Mammary epithelial cell (primary cell): ENCODE data around the gene SNAPIN.

Experiments used
- EZH2 ChIP-seq: IDR thresholded peaks from 2 replicates; pipeline ENCODE4 v1.6.1; 2012; ENCODE audit warnings: low read length, inconsistent platforms, borderline replicate concordance
- TF ChIP-seq, protein P1 (sequence below), 2 donors: IDR thresholded peaks in 1 of 2; conservative IDR thresholded peaks in 1 of 2; 2 replicates each; pipeline ENCODE4 v1.5.1; 2011 to 2012; ENCODE audit warnings: inconsistent platforms in 2 of 2, low read length in 2 of 2, mild to moderate bottlenecking in 2 of 2, control low read depth in 1 of 2, low read depth in 1 of 2; ENCODE audit not compliant: insufficient read depth in 1 of 2; ENCODE audit errors: extremely low read depth in 1 of 2

DNA sequence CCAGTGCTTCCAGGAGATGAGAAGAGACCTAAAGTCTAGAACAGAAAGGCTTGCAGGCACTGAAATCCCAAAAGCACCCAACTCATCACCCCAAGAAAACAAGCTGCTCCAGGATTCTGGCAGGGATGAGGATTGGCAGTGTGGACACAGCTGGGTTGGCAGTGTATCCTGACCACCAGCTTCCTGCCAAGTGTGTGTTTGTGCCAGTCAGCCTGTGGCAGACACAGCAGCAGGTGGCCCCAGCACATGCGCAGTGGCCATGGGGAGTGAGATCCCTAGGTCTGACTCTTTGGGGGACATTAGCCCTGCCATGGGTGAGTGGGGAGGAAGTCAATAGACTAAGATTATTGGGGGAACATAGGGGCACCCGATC, 8.7 kb upstream of the SNAPIN start:
- TF ChIP-seq, protein P1, sequence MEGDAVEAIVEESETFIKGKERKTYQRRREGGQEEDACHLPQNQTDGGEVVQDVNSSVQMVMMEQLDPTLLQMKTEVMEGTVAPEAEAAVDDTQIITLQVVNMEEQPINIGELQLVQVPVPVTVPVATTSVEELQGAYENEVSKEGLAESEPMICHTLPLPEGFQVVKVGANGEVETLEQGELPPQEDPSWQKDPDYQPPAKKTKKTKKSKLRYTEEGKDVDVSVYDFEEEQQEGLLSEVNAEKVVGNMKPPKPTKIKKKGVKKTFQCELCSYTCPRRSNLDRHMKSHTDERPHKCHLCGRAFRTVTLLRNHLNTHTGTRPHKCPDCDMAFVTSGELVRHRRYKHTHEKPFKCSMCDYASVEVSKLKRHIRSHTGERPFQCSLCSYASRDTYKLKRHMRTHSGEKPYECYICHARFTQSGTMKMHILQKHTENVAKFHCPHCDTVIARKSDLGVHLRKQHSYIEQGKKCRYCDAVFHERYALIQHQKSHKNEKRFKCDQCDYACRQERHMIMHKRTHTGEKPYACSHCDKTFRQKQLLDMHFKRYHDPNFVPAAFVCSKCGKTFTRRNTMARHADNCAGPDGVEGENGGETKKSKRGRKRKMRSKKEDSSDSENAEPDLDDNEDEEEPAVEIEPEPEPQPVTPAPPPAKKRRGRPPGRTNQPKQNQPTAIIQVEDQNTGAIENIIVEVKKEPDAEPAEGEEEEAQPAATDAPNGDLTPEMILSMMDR (conservative IDR thresholded peaks at IDR 0.05 in 1 of 2, IDR thresholded peaks at IDR 0.05 in 1 of 2; ENCODE audit: extremely low read depth in 1 of 2, insufficient read depth in 1 of 2, low read depth in 1 of 2, low read length in 2 of 2): no peak
- no peak for TF ChIP-seq EZH2
